Karpas-422 (cell line): ENCODE data around the gene ITPKB. TPM values are rescaled to one million over a fixed set of nuclear protein-coding genes. Genes with fewer than 3 reads are reported as not detected.

Source experiments
- DNase-seq: peaks from one replicate; pipeline ENCODE4 v3.0.0-alpha.2; 2015
- H2AFZ ChIP-seq: fragments of 200-600 bp; sonication (generic); 2 replicates; pipeline ENCODE4 v1.6.1; 2014; ENCODE audit warnings: antibody characterized with exemption, low read length, mixed read lengths
- H3K27ac ChIP-seq: fragments of 200-600 bp; sonication (generic); 2 replicates; pipeline ENCODE4 v1.5.1; 2014; ENCODE audit warnings: mild to moderate bottlenecking, low read length, moderate library complexity
- H3K27me3 ChIP-seq: fragments of 200-600 bp; sonication (generic); 2 replicates; pipeline ENCODE4 v1.6.1; 2014; ENCODE audit warnings: low read length, mixed read lengths
- H3K36me3 ChIP-seq: fragments of 200-600 bp; sonication (generic); 2 replicates; pipeline ENCODE4 v1.6.1; 2014; ENCODE audit warnings: low read length, mixed read lengths; ENCODE audit not compliant: insufficient read depth
- H3K4me1 ChIP-seq: fragments of 200-600 bp; sonication (generic); 2 replicates; pipeline ENCODE4 v1.6.1; 2014; ENCODE audit warnings: mild to moderate bottlenecking, low read length, mixed read lengths
- H3K4me2 ChIP-seq: fragments of 200-600 bp; sonication (generic); 2 replicates; pipeline ENCODE4 v1.6.1; 2014; ENCODE audit warnings: low read length, low read depth, mild to moderate bottlenecking; ENCODE audit not compliant: poor library complexity, severe bottlenecking
- H3K4me3 ChIP-seq: fragments of 200-600 bp; sonication (generic); 2 replicates; pipeline ENCODE4 v1.5.1; 2014; ENCODE audit warnings: mild to moderate bottlenecking, antibody characterized with exemption, low read length, mixed read lengths
- H3K79me2 ChIP-seq: fragments of 200-600 bp; sonication (generic); 2 replicates; pipeline ENCODE4 v1.6.1; 2014; ENCODE audit warnings: mild to moderate bottlenecking, low read length, mixed read lengths
- H3K9ac ChIP-seq: fragments of 200-600 bp; sonication (generic); 2 replicates; pipeline ENCODE4 v1.6.0; 2014; ENCODE audit warnings: low read length
- H3K9me2 ChIP-seq: fragments of 200-600 bp; sonication (generic), shearing (Covaris generic); replicated peaks from 2 replicates; pipeline ENCODE4 v1.6.0; 2014; ENCODE audit warnings: mild to moderate bottlenecking, low read length, moderate library complexity; ENCODE audit not compliant: insufficient read depth
- H3K9me3 ChIP-seq: fragments of 300-700, 200-600 bp; sonication (generic); 2 replicates; pipeline ENCODE4 v1.6.1; 2014; ENCODE audit warnings: low read length, mixed read lengths
- H4K20me1 ChIP-seq: fragments of 200-600 bp; sonication (generic); 2 replicates; pipeline ENCODE4 v1.6.1; 2014; ENCODE audit warnings: mild to moderate bottlenecking, antibody characterized with exemption, low read length, low read depth; ENCODE audit not compliant: insufficient read depth
- total RNA-seq: library from RNA; depleted of rRNA; stranded (reverse); fragments of >200 nt; shearing (Covaris generic); gene quantifications from 2 replicates; pipeline ENCODE4 v1.2.3, GENCODE V29; 2014; ENCODE audit warnings: low replicate concordance

The ITPKB gene
- total RNA-seq, 1 experiment from 2014 or later = 79.0 TPM

- peaks cover 74% of the 10 kb centered on the region for H3K79me2 ChIP-seq
- H3K27ac ChIP-seq = no peak overlapping the region
Measured at GRCh38 chr1:226681652-226682493, 57.2 kb downstream of the ITPKB start.

GRCh38 chr1:226680653-226681052 lies 58.4 kb downstream of the ITPKB start:
- no peak overlapping the region for H3K27ac ChIP-seq
- H3K9me2 ChIP-seq = no peaks in the 10 kb centered on the region
- H3K36me3 ChIP-seq = peaks cover 10% of the 10 kb centered on the region; the same call in 1 of the 2 replicates
- peak overlapping the region; percentile 49 for H3K4me3 ChIP-seq
- peaks cover 67% of the 10 kb centered on the region for H3K79me2 ChIP-seq
- H3K9me3 ChIP-seq = no peaks in the 10 kb centered on the region
- H3K27me3 ChIP-seq = no peaks in the 10 kb centered on the region
- H3K4me2 ChIP-seq = peak overlapping the region; percentile 76
- no peak overlapping the region for H2AFZ ChIP-seq
- no peak for DNase-seq
- no peaks in the 10 kb centered on the region for H4K20me1 ChIP-seq
- H3K9ac ChIP-seq = peak overlapping the region; percentile 78
- peaks cover 100% of the 10 kb centered on the region for H3K4me1 ChIP-seq

More at GRCh38 chr1:226681652-226682493, 57.2 kb downstream of the ITPKB start:
- H3K4me3 ChIP-seq = peak overlapping the region; percentile 46
- peak; percentile 87 for DNase-seq
- no peaks in the 10 kb centered on the region for H3K27me3 ChIP-seq
- no peaks in the 10 kb centered on the region for H3K9me3 ChIP-seq
- H4K20me1 ChIP-seq = no peaks in the 10 kb centered on the region
- H3K4me2 ChIP-seq = peak overlapping the region; percentile 76
- H3K36me3 ChIP-seq = peaks cover 18% of the 10 kb centered on the region; the same call in 1 of the 2 replicates
- peak overlapping the region; percentile 78 for H3K9ac ChIP-seq
- no peaks in the 10 kb centered on the region for H3K9me2 ChIP-seq
- H2AFZ ChIP-seq = no peak overlapping the region
- H3K4me1 ChIP-seq = peaks cover 100% of the 10 kb centered on the region

- Histone ChIP-seq H3K27ac (no peak overlapping the region), H3K27me3 (no peaks in the 10 kb centered on the region), H3K9me2 (no peaks in the 10 kb centered on the region), H3K9ac (peak overlapping the region; percentile 78), H3K4me2 (peak overlapping the region; percentile 76), H3K4me1 (peaks cover 100% of the 10 kb centered on the region), H3K36me3 (peaks cover 6% of the 10 kb centered on the region; the same call in 1 of the 2 replicates), H3K4me3 (peak overlapping the region; percentile 49; the same call in 1 of the 2 replicates), H3K9me3 (no peaks in the 10 kb centered on the region), H2AFZ (no peak overlapping the region), H4K20me1 (no peaks in the 10 kb centered on the region), H3K79me2 (peaks cover 66% of the 10 kb centered on the region)
- DNase-seq = peak; percentile 90
Measured at GRCh38 chr1:226679853-226680516, 59.1 kb downstream of the ITPKB start.

- Histone ChIP-seq H4K20me1 (no peaks in the 10 kb centered on the region), H3K9me2 (no peaks in the 10 kb centered on the region), H3K4me1 (peaks cover 100% of the 10 kb centered on the region), H3K79me2 (peaks cover 65% of the 10 kb centered on the region), H3K4me3 (peak overlapping the region; percentile 49), H3K27ac (no peak overlapping the region), H3K4me2 (peak overlapping the region; percentile 76), H3K27me3 (no peaks in the 10 kb centered on the region), H3K9ac (peak overlapping the region; percentile 78), H3K36me3 (peaks cover 10% of the 10 kb centered on the region), H3K9me3 (no peaks in the 10 kb centered on the region), H2AFZ (no peak overlapping the region)
- peak; percentile 62 for DNase-seq
Measured at GRCh38 chr1:226679262-226679661, 59.8 kb downstream of the ITPKB start.

- H3K79me2 ChIP-seq = peaks cover 65% of the 10 kb centered on the region
- peaks cover 10% of the 10 kb centered on the region for H3K36me3 ChIP-seq
- no peak overlapping the region for H2AFZ ChIP-seq
- H3K4me2 ChIP-seq = peak overlapping the region; percentile 76
- no peaks in the 10 kb centered on the region for H4K20me1 ChIP-seq
- no peaks in the 10 kb centered on the region for H3K27me3 ChIP-seq
- no peaks in the 10 kb centered on the region for H3K9me2 ChIP-seq
- H3K9me3 ChIP-seq = no peaks in the 10 kb centered on the region
- H3K4me3 ChIP-seq = peak overlapping the region; percentile 49
- no peak overlapping the region for H3K27ac ChIP-seq
- peak; percentile 57 for DNase-seq
- H3K9ac ChIP-seq = peak overlapping the region; percentile 78
- H3K4me1 ChIP-seq = peaks cover 100% of the 10 kb centered on the region
Measured at GRCh38 chr1:226678701-226679100, 60.4 kb downstream of the ITPKB start.

- peaks cover 65% of the 10 kb centered on the region for H3K79me2 ChIP-seq
- H3K9me2 ChIP-seq = no peaks in the 10 kb centered on the region
- H3K27ac ChIP-seq = no peak overlapping the region
- H3K4me2 ChIP-seq = peak overlapping the region; percentile 76
- peaks cover 10% of the 10 kb centered on the region for H3K36me3 ChIP-seq
- H4K20me1 ChIP-seq = no peaks in the 10 kb centered on the region
- H3K4me1 ChIP-seq = peaks cover 100% of the 10 kb centered on the region
- H2AFZ ChIP-seq = no peak overlapping the region
- no peaks in the 10 kb centered on the region for H3K27me3 ChIP-seq
- no peak for DNase-seq
- no peaks in the 10 kb centered on the region for H3K9me3 ChIP-seq
- H3K4me3 ChIP-seq = peak overlapping the region; percentile 49; the same call in 1 of the 2 replicates
- H3K9ac ChIP-seq = peak overlapping the region; percentile 78
Measured at GRCh38 chr1:226678251-226678650, 60.8 kb downstream of the ITPKB start.

GRCh38 chr1:226677027-226678020 lies 61.8 kb downstream of the ITPKB start:
- Histone ChIP-seq H2AFZ (no peak overlapping the region), H3K4me1 (peaks cover 100% of the 10 kb centered on the region), H4K20me1 (no peaks in the 10 kb centered on the region), H3K9ac (peak overlapping the region; percentile 78), H3K79me2 (peaks cover 73% of the 10 kb centered on the region), H3K27me3 (no peaks in the 10 kb centered on the region), H3K9me2 (no peaks in the 10 kb centered on the region), H3K27ac (no peak overlapping the region), H3K4me2 (peak overlapping the region; percentile 76), H3K4me3 (peak overlapping the region; percentile 49), H3K9me3 (no peaks in the 10 kb centered on the region), H3K36me3 (peaks cover 16% of the 10 kb centered on the region)
- peak; percentile 85 for DNase-seq
